KMS-11 (cell line): ENCODE measurements around the gene STN1.

Experiments
- H2AFZ ChIP-seq: fragments of 200-600 bp; sonication (generic); 2 replicates; pipeline ENCODE4 v1.6.1; 2016; ENCODE audit warnings: antibody characterized with exemption, mixed run types, low read depth
- H3K27ac ChIP-seq: fragments of 200-600 bp; sonication (generic); 2 replicates; pipeline ENCODE4 v1.6.1; 2016; ENCODE audit warnings: mild to moderate bottlenecking, mixed run types
- H3K27me3 ChIP-seq: fragments of 200-600 bp; sonication (generic); 2 replicates; pipeline ENCODE4 v1.6.1; 2017; ENCODE audit warnings: mild to moderate bottlenecking, low read depth, mixed run types, moderate library complexity; ENCODE audit not compliant: insufficient read depth
- H3K36me3 ChIP-seq: fragments of 200-600 bp; sonication (generic); 2 replicates; pipeline ENCODE4 v1.6.1; 2017; ENCODE audit warnings: mild to moderate bottlenecking, mixed run types; ENCODE audit not compliant: insufficient read depth
- H3K4me1 ChIP-seq: fragments of 200-600 bp; sonication (generic); 2 replicates; pipeline ENCODE4 v1.6.1; 2016; ENCODE audit warnings: mild to moderate bottlenecking, low read depth, mixed run types; ENCODE audit not compliant: poor library complexity, severe bottlenecking
- H3K4me2 ChIP-seq: fragments of 200-600 bp; sonication (generic); 2 replicates; pipeline ENCODE4 v1.7.0; 2016; ENCODE audit warnings: mild to moderate bottlenecking, mixed run types
- H3K4me3 ChIP-seq: fragments of 200-600 bp; sonication (generic); IDR thresholded peaks from 2 replicates; pipeline ENCODE4 v1.6.1; 2017; ENCODE audit warnings: low read depth, low read length, mixed read lengths; ENCODE audit not compliant: insufficient read depth
- H3K79me2 ChIP-seq: fragments of 200-600 bp; sonication (generic); 2 replicates; pipeline ENCODE4 v1.6.1; 2016; ENCODE audit warnings: low read depth, mixed run types; ENCODE audit not compliant: insufficient read depth
- H3K9ac ChIP-seq: fragments of 200-600 bp; sonication (generic); 2 replicates; pipeline ENCODE4 v1.6.1; 2016; ENCODE audit warnings: mild to moderate bottlenecking, mixed run types
- H4K20me1 ChIP-seq: fragments of 200-600 bp; sonication (generic); 2 replicates; pipeline ENCODE4 v1.6.1; 2016; ENCODE audit warnings: mild to moderate bottlenecking, mixed run types; ENCODE audit not compliant: insufficient read depth
- TF ChIP-seq, protein P1 (sequence below): fragments of 200-600 bp; sonication (generic); conservative IDR thresholded peaks from 2 replicates; pipeline ENCODE4 v1.6.1; 2017; ENCODE audit warnings: low read depth, mild to moderate bottlenecking, antibody characterized with exemption, low read length, moderate library complexity, mixed read lengths

Gene STN1

DNA sequence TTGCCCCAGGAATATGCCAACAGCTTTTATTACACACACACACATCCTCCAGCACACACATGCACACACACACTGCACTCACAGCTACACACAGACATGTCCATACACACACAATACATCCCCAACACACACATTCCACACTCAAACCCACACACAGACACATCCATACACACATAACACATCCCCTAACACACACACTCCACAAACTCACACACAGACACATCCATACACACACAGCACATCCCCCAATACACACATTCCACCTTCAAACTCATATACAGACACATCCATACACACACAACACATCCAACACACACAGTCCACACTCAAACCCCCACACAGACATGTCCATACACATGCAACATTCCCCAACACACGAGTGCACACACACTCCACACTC lies 81.7 kb downstream of the STN1 start:
- Histone ChIP-seq H3K27ac (no peak overlapping the region), H3K4me2 (no peak overlapping the region), H3K4me1 (no peaks in the 10 kb centered on the region), H2AFZ (no peak overlapping the region), H4K20me1 (no peaks in the 10 kb centered on the region), H3K9ac (no peak overlapping the region), H3K36me3 (no peaks in the 10 kb centered on the region), H3K27me3 (no peaks in the 10 kb centered on the region), H3K79me2 (no peaks in the 10 kb centered on the region), H3K4me3 (no peak overlapping the region)
- TF ChIP-seq, protein P1, sequence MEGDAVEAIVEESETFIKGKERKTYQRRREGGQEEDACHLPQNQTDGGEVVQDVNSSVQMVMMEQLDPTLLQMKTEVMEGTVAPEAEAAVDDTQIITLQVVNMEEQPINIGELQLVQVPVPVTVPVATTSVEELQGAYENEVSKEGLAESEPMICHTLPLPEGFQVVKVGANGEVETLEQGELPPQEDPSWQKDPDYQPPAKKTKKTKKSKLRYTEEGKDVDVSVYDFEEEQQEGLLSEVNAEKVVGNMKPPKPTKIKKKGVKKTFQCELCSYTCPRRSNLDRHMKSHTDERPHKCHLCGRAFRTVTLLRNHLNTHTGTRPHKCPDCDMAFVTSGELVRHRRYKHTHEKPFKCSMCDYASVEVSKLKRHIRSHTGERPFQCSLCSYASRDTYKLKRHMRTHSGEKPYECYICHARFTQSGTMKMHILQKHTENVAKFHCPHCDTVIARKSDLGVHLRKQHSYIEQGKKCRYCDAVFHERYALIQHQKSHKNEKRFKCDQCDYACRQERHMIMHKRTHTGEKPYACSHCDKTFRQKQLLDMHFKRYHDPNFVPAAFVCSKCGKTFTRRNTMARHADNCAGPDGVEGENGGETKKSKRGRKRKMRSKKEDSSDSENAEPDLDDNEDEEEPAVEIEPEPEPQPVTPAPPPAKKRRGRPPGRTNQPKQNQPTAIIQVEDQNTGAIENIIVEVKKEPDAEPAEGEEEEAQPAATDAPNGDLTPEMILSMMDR = no peak

DNA sequence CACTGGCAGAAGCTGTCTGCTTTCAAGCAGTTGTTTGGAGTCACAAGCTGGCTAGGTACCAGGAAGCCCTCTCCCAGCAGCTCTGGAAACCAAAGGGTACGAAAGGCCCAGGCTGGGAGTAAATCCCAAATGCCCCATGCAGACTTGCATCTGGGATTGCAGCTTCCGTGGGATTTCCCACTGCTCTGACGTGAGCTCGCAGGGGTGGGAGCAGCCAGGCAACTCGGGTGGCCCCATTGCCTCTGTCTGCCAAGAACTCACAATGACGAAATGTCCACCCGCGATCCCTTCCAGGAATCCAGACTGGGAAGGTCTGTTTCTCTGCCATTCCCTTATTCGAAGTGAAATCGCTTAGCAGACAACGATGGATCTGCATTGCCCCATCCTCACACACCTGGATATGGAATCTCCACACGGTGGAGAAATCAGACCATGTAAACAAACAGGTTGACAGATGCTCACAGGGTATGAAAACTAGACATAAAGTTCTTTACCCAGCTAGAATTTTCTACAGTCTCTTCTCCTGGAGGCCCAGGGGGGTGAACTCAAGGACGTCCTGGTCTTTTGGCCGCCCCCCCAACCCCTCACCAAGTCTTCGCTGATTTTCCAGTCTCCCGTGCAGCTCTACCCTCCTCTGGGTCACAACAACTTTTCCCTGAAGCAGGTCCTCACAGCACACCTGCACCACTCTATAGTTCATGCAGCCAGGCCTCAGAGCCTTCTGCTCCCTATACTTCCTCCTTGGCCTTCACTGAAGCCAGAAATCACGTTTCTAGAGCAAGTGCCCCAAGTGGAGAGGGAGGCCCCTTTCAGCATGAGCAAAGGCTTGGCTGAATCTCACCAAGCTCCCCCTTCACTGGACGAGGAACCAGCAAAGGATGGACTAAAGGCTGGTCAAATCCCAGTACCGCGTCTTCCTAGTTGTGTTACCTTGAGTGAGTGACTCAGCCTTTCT lies 82.6 kb downstream of the STN1 start:
- no peaks in the 10 kb centered on the region for H4K20me1 ChIP-seq
- no peaks in the 10 kb centered on the region for H3K36me3 ChIP-seq
- no peaks in the 10 kb centered on the region for H3K4me1 ChIP-seq
- no peak overlapping the region for H3K4me3 ChIP-seq
- H3K79me2 ChIP-seq = no peaks in the 10 kb centered on the region
- TF ChIP-seq, protein P1 = no peak
- no peak overlapping the region for H2AFZ ChIP-seq
- no peaks in the 10 kb centered on the region for H3K27me3 ChIP-seq
- H3K4me2 ChIP-seq = no peak overlapping the region
- H3K27ac ChIP-seq = no peak overlapping the region
- H3K9ac ChIP-seq = no peak overlapping the region

DNA sequence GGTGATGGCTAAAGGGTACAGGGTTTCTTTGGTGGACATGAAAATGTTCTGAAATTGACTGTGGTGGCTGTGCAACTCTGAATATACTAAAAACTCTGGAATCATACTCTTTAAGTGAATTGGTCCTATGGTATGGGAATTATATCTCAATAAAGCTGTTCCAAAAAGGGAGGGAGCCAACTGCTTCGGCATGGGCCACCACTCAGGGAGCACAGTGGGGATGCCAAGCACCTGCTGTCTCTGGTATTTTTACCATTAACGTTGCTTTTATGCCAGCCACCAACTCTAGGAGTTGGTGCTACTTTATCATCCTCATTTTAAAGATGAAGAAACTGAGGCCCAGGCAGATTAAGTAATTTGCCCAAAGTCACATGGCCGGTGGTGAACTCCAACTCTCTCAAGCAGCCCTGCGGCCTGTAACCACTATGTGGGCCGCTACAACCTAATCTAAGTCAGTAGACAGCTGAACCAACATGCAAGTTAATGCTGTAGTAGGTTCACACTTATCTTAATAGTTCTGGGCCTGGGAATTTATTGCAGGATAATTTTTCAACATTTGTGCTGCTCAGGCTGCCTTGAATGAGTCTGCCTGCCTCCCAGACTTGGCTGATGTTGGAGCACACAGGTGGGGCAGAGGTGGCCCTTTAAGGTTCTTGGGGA lies 83.4 kb downstream of the STN1 start:
- Histone ChIP-seq H3K4me1 (no peaks in the 10 kb centered on the region), H3K27me3 (no peaks in the 10 kb centered on the region), H2AFZ (no peak overlapping the region), H3K4me2 (no peak overlapping the region), H3K27ac (no peak overlapping the region), H4K20me1 (no peaks in the 10 kb centered on the region), H3K9ac (no peak overlapping the region), H3K79me2 (no peaks in the 10 kb centered on the region), H3K4me3 (no peak overlapping the region), H3K36me3 (no peaks in the 10 kb centered on the region)
- TF ChIP-seq, protein P1 = no peak

DNA sequence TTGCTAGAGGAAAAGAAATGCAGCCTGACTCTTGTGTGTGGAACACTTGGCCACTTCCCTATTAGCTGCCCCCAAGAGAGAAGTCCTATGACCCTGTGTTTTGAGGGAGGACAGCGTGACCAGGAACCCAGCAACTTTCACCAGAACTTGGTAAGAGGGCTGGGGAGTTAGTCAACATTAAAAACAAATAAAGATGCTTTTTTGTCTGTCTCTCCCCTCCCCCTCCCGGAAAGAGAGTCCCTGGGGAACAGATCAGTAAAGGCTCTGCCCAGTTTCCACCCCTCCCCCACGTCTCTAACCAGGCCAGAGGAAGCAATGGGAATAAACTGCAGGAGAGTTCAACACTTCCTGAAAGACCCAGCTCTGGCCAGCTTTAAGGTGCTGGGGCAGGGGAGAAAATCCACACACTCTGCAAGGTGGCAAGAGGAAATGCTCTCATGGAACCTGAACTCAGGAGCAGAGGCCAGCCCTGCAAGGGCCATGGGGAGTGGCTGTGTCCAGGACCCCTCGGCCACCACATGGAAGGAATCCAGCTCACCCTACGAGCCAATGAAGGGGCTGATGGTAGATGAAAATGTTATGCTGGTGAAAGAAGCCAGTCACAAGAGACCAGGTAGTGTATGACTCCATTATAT lies 84.1 kb downstream of the STN1 start:
- Histone ChIP-seq H3K36me3 (no peaks in the 10 kb centered on the region), H2AFZ (no peak overlapping the region), H3K4me3 (no peak overlapping the region), H4K20me1 (no peaks in the 10 kb centered on the region), H3K27me3 (no peaks in the 10 kb centered on the region), H3K4me2 (no peak overlapping the region), H3K4me1 (no peaks in the 10 kb centered on the region), H3K27ac (no peak overlapping the region), H3K79me2 (no peaks in the 10 kb centered on the region), H3K9ac (no peak overlapping the region)
- TF ChIP-seq, protein P1 = no peak
